Right lobe of liver (tissue), 4 donors: ENCODE results near the gene AKAP13.

Source experiments
- CTCF ChIP-seq, 4 donors: fragments of 200-600 bp in 3 of 4; fragments of 450-650 bp in 1 of 4; IDR thresholded peaks; one replicate each; pipeline versions ENCODE4 v1.5.1 to v1.8.0; 2016 to 2022; ENCODE audit warnings: antibody characterized with exemption in 4 of 4, mild to moderate bottlenecking in 2 of 4
- POLR2A ChIP-seq: fragments of 450-650 bp; IDR thresholded peaks from one replicate; pipeline ENCODE4 v1.6.1; 2017; ENCODE audit warnings: antibody characterized with exemption, mild to moderate bottlenecking
- donor health status: DM: no; HTN: no; CAD: no.
- donor health status: DM: no; HTN: no; CAD: no.
- donor health status: DM: no; HTN: yes; CAD: no.

GRCh38 chr15:85727068-85727467, 346.7 kb downstream of the AKAP13 start:
- no peak for TF ChIP-seq CTCF (IDR thresholded peaks at IDR 0.05)
- TF ChIP-seq POLR2A = no peak
